Fibroblast of lung (primary cell): ENCODE results near the gene GALNT11.

Experiments used
- EZH2 ChIP-seq: IDR thresholded peaks from 2 replicates; pipeline ENCODE4 v1.5.1; 2012; ENCODE audit warnings: low read length, control low read depth, mild to moderate bottlenecking; ENCODE audit errors: missing control alignments
- TF ChIP-seq, protein P1 (sequence below), 2 donors: IDR thresholded peaks in 1 of 2; conservative IDR thresholded peaks in 1 of 2; 1 replicate in 1 of 2; 2 replicates in 1 of 2; pipeline ENCODE4 v1.5.1; 2011 to 2012; ENCODE audit warnings: low read length in 2 of 2, control low read depth in 1 of 2, inconsistent platforms in 1 of 2, low read depth in 1 of 2, mild to moderate bottlenecking in 1 of 2

DNA sequence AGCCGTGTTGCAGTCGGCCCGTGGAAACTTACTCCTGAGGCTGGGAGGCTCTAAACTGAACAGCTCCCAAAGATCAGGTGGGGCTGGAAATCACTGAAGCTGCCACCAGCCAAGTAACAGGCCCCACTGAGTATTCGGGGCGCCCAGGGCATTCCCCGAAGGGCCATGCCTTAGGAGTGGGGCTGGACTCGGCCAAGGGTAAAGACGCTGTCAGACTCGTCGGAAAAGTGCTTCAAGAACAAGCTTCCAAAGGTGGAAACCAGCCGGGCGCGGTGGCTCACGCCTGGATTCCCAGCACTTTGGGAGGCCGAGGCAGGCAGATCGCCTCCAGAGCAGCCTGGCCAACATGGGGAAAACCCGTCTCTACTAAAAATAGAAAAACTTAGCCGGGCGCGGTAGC is 102.8 kb downstream of the GALNT11 start:
- TF ChIP-seq, protein P1, sequence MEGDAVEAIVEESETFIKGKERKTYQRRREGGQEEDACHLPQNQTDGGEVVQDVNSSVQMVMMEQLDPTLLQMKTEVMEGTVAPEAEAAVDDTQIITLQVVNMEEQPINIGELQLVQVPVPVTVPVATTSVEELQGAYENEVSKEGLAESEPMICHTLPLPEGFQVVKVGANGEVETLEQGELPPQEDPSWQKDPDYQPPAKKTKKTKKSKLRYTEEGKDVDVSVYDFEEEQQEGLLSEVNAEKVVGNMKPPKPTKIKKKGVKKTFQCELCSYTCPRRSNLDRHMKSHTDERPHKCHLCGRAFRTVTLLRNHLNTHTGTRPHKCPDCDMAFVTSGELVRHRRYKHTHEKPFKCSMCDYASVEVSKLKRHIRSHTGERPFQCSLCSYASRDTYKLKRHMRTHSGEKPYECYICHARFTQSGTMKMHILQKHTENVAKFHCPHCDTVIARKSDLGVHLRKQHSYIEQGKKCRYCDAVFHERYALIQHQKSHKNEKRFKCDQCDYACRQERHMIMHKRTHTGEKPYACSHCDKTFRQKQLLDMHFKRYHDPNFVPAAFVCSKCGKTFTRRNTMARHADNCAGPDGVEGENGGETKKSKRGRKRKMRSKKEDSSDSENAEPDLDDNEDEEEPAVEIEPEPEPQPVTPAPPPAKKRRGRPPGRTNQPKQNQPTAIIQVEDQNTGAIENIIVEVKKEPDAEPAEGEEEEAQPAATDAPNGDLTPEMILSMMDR (conservative IDR thresholded peaks at IDR 0.05 in 1 of 2, IDR thresholded peaks at IDR 0.05 in 1 of 2; ENCODE audit: low read depth in 1 of 2, low read length in 2 of 2), result no peak
- TF ChIP-seq EZH2, result no peak
